ENCODE results near the gene SLU7. TPM values are rescaled to one million over a fixed set of nuclear protein-coding genes. Genes with fewer than 3 reads are reported as not detected.

The SLU7 gene
- total RNA-seq, 1 donor, result 75.6 TPM

GRCh38 chr5:160387445-160387844 is 31.4 kb downstream of the SLU7 start:
- no peaks in the 10 kb centered on the region for H3K4me1 ChIP-seq (ENCODE audit: insufficient read depth, low read length)
- H3K4me3 ChIP-seq (ENCODE audit: insufficient read depth, low read length), result no peak overlapping the region
- H3K4me2 ChIP-seq (ENCODE audit: insufficient read depth, low read length), result no peak overlapping the region
- H3K27me3 ChIP-seq (ENCODE audit: insufficient read depth, low read length), result no peaks in the 10 kb centered on the region
- no peaks in the 10 kb centered on the region for H4K20me1 ChIP-seq (ENCODE audit: insufficient read depth, low read length)
- no peak for TF ChIP-seq CTCF (IDR thresholded peaks at IDR 0.05; ENCODE audit: extremely low read depth, low read depth, low read length)
- no peaks in the 10 kb centered on the region for H3K9me3 ChIP-seq (ENCODE audit: low read depth, low read length)
- H3K27ac ChIP-seq (ENCODE audit: low read depth, low read length), result no peak overlapping the region
- no peak overlapping the region for H2AFZ ChIP-seq (ENCODE audit: low read length)
- H3K36me3 ChIP-seq (ENCODE audit: insufficient read depth, low read length), result no peaks in the 10 kb centered on the region
- H3K79me2 ChIP-seq (ENCODE audit: insufficient read depth, low read length), result no peaks in the 10 kb centered on the region
- no peak for DNase-seq (ENCODE audit: insufficient read length, low spot score, missing footprints)

GRCh38 chr5:160385496-160385895 is 33.4 kb downstream of the SLU7 start:
- no peak for TF ChIP-seq CTCF (IDR thresholded peaks at IDR 0.05; ENCODE audit: extremely low read depth, low read depth, low read length)
- no peak for DNase-seq (ENCODE audit: insufficient read length, low spot score, missing footprints)
- no peaks in the 10 kb centered on the region for H4K20me1 ChIP-seq (ENCODE audit: insufficient read depth, low read length)
- H2AFZ ChIP-seq (ENCODE audit: low read length), result no peak overlapping the region
- no peak overlapping the region for H3K4me3 ChIP-seq (ENCODE audit: insufficient read depth, low read length)
- no peaks in the 10 kb centered on the region for H3K4me1 ChIP-seq (ENCODE audit: insufficient read depth, low read length)
- no peaks in the 10 kb centered on the region for H3K9me3 ChIP-seq (ENCODE audit: low read depth, low read length)
- no peak overlapping the region for H3K4me2 ChIP-seq (ENCODE audit: insufficient read depth, low read length)
- no peaks in the 10 kb centered on the region for H3K79me2 ChIP-seq (ENCODE audit: insufficient read depth, low read length)
- H3K27me3 ChIP-seq (ENCODE audit: insufficient read depth, low read length), result peaks cover 4% of the 10 kb centered on the region
- H3K27ac ChIP-seq (ENCODE audit: low read depth, low read length), result no peak overlapping the region
- no peaks in the 10 kb centered on the region for H3K36me3 ChIP-seq (ENCODE audit: insufficient read depth, low read length)

- no peak overlapping the region for H3K4me2 ChIP-seq (ENCODE audit: insufficient read depth, low read length)
- no peaks in the 10 kb centered on the region for H4K20me1 ChIP-seq (ENCODE audit: insufficient read depth, low read length)
- H3K36me3 ChIP-seq (ENCODE audit: insufficient read depth, low read length), result no peaks in the 10 kb centered on the region
- no peak for TF ChIP-seq CTCF (IDR thresholded peaks at IDR 0.05; ENCODE audit: extremely low read depth, low read depth, low read length)
- no peak for DNase-seq (ENCODE audit: insufficient read length, low spot score, missing footprints)
- H3K4me3 ChIP-seq (ENCODE audit: insufficient read depth, low read length), result no peak overlapping the region
- H3K27me3 ChIP-seq (ENCODE audit: insufficient read depth, low read length), result peaks cover 4% of the 10 kb centered on the region
- no peaks in the 10 kb centered on the region for H3K9me3 ChIP-seq (ENCODE audit: low read depth, low read length)
- H3K4me1 ChIP-seq (ENCODE audit: insufficient read depth, low read length), result no peaks in the 10 kb centered on the region
- no peak overlapping the region for H3K27ac ChIP-seq (ENCODE audit: low read depth, low read length)
- H2AFZ ChIP-seq (ENCODE audit: low read length), result no peak overlapping the region
- H3K79me2 ChIP-seq (ENCODE audit: insufficient read depth, low read length), result no peaks in the 10 kb centered on the region
These were observed 34.2 kb downstream of the SLU7 start for GRCh38 chr5:160384681-160385080.

GRCh38 chr5:160382346-160382745 is 36.5 kb downstream of the SLU7 start:
- no peaks in the 10 kb centered on the region for H3K36me3 ChIP-seq (ENCODE audit: insufficient read depth, low read length)
- H4K20me1 ChIP-seq (ENCODE audit: insufficient read depth, low read length), result no peaks in the 10 kb centered on the region
- H3K4me2 ChIP-seq (ENCODE audit: insufficient read depth, low read length), result no peak overlapping the region
- H3K4me1 ChIP-seq (ENCODE audit: insufficient read depth, low read length), result no peaks in the 10 kb centered on the region
- no peak overlapping the region for H3K27ac ChIP-seq (ENCODE audit: low read depth, low read length)
- no peak for DNase-seq (ENCODE audit: insufficient read length, low spot score, missing footprints)
- no peaks in the 10 kb centered on the region for H3K9me3 ChIP-seq (ENCODE audit: low read depth, low read length)
- H2AFZ ChIP-seq (ENCODE audit: low read length), result no peak overlapping the region
- no peak for TF ChIP-seq CTCF (IDR thresholded peaks at IDR 0.05; ENCODE audit: extremely low read depth, low read depth, low read length)
- no peak overlapping the region for H3K4me3 ChIP-seq (ENCODE audit: insufficient read depth, low read length)
- peaks cover 4% of the 10 kb centered on the region for H3K27me3 ChIP-seq (ENCODE audit: insufficient read depth, low read length)
- no peaks in the 10 kb centered on the region for H3K79me2 ChIP-seq (ENCODE audit: insufficient read depth, low read length)
